CD4-positive, alpha-beta T cell treated with Interleukin-17A for 1 hour (primary cell): ENCODE data around the gene LPCAT2.

Experiments
- DNase-seq: peaks from one replicate; pipeline ENCODE4 v3.0.0-alpha.2; 2020

LPCAT2 gene

DNA sequence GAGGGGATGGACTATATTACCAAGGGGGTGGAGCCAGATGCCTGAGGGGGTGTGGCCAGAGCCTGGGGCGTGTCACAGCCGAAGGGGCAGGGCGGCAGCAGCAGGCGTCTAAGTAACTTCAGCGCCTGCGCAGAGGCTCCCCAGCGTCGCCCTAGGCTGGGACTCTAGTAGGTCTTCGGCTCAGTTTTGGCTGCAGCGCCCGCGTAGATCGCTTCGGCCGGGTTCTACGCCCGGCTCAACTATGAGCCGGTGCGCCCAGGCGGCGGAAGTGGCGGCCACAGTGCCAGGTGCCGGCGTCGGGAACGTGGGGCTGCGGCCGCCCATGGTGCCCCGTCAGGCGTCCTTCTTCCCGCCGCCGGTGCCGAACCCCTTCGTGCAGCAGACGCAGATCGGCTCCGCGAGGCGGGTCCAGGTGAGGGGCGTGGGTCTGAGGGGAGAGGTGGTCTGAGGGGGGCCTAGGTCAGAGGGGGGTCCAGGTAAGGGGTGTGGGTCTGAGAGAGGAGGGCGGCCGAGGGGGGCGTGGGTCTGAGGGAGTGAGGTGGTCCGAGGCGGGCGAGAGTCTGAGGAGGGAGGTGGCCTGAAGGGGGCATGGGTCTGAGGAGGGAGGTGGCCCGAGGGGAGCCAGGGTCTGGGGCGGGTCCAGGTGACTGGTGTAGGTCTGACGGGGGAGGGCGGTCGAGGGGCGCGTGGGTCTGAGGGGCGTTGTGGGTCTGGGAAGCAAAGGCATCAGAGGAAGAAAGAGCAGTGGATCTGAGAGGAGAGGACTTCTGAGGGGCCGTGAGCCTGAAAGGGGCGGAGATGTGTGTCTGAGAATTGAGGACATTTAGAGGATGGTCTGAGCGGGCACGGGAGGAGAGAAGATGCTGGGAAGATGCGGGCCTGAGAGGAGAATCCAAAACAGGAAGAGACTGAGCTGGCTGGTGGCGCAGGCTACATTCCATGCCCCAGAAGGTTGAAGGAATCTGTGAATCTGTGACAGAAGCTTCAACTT is at the start of gene LPCAT2:
LPCAT2 (plus strand) TSS at position 132 of the 991 bp plus-strand sequence; CDS start at position 242, 110 bp downstream.
- DNase-seq, result peak; percentile 33

DNA sequence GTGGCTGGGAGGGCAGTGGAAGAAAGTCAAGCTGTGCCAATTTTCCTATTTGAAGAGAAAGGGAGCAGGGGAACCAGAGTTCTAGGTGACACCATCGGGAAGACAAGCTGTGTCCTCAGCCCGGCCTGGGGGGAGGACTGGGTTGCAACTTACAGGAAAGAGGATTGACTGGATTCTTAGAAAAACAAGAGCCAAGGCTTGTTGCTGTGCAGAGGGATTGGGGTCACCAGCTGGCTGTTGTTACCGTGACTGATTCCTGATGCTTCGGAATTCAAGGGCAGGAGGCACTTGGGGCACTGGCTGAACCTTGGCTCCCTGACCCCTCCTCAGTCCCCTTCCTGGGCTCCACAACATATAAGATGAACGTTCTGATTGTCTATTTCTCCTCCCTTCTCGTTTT is 46.6 kb upstream of the LPCAT2 start:
- DNase-seq, result no peak

DNA sequence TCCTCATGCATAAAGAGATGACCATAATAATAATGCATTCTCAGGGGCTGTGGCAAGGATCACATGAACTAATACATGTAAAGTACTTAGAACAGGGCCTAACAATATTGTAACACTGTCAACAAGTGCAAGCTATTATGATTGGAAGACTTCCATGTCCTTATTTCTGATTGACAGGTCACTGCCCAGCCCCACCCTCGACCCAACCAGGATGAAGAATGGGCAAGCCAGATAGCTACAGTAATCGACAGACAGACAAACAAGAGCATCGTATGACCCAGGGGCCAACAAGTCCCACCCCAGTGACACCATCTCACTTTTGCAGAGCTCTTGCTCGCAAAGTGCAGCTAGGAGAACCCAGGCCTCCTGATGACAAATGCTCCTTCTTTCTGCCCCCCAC is 44.5 kb upstream of the LPCAT2 start:
- DNase-seq, result no peak

- peak; percentile 82 for DNase-seq
These were observed 43.6 kb upstream of the LPCAT2 start for GRCh38 chr16:55465077-55465896.

GRCh38 chr16:55466209-55466608 is 42.7 kb upstream of the LPCAT2 start:
- DNase-seq, result no peak

DNA sequence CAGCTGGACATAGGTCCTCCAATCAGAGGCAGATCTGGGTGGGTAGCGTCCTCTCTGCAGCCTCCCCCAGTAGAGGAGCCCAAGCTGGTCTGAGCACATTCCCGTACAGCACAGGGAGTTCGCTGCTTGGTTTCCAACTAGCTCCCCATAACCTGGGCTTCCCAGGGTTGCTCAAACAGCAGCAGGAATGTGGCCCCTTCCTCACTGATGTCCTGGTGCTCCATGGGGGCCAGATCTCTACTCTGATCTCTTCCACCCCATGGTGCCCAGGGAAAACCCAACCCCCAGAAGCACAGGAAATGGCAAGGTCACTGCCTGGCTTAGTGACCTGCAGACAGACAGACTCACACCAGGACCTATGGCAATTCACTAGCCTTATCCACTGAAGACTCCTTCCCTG is 41.0 kb upstream of the LPCAT2 start:
- DNase-seq, result no peak

GRCh38 chr16:55468352-55468990 is 40.4 kb upstream of the LPCAT2 start:
- no peak for DNase-seq

- DNase-seq, result no peak
These were observed 38.9 kb upstream of the LPCAT2 start for GRCh38 chr16:55469821-55470532.

DNA sequence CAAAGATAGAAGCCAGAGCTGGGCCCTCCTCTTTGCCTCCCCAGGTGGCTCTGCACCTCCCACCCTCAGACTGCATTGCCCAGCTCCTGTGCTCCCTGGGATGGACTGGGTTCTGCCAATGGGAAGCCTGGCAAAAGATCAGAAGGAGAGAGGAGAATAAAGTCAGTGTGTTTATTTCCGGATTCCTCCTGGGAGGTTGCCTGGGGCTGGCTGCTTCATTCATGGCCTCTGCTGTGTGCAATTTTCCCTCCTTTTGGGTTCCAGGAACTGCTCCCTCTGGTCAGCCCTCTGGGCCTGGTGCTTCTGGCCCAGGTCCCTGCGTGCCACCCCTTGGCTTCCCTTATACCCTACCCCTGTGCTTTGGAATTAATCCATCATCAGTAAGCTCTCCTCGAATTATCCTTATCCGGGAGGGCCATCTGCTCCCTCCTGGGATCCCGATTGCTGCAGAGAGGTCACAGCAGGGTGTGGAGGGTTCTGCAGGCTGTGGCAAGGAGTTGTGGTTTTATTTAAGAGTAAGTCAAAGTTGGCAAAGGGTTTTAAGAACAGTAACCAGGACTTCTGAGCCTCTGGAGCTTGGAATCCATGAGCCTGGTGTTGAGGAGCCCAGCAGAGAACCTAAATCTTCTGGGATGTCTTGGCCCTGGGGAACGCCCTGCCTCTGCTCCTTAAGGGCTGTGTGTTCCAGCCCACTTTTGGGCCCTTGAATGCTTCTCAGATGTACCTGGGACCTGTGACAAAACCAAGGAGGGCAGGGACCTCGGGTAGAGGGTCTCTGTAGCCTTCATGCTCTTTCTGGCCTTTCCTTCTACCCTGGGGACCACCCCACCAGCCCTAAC is 38.1 kb upstream of the LPCAT2 start:
- DNase-seq, result no peak

DNA sequence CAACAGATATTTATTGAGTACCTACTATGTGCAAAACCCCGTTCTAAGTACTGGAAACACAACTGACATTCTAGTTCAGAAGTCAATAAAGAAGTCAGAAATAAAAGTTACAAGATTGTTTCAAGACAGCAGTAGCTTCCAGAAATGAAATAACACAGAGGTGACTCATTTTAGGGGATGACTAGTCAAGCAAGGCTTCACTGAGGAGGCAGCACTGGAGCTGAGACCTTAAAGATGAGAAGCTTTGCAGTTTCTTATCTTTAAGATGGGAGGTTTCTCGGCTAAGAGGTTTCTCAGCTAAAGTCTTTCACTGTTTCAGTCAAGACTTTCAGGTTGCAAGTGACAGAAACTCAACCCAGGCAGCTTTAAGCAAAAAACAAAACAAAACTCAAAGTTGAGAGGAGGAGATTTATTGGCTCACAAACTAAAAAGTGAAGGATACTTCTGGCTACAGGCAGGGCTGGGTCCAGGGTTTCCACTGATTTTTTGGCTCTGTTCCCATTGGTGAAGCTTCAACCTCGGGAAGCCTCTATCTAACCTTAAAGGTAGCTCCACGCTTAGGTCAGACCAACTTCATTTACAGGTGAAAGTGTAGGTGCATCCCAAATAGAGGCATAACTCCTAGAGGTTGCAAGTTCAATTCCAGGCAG is 37.3 kb upstream of the LPCAT2 start:
- DNase-seq, result no peak

GRCh38 chr16:55473587-55473986 is 35.3 kb upstream of the LPCAT2 start:
- no peak for DNase-seq

- no peak for DNase-seq
These were observed 34.1 kb upstream of the LPCAT2 start for GRCh38 chr16:55474821-55475220.

GRCh38 chr16:55475919-55476318 is 33.0 kb upstream of the LPCAT2 start:
- DNase-seq, result no peak

GRCh38 chr16:55476625-55477533 is 32.0 kb upstream of the LPCAT2 start:
- no peak for DNase-seq

GRCh38 chr16:55477736-55478135 is 31.1 kb upstream of the LPCAT2 start:
- DNase-seq, result no peak

DNA sequence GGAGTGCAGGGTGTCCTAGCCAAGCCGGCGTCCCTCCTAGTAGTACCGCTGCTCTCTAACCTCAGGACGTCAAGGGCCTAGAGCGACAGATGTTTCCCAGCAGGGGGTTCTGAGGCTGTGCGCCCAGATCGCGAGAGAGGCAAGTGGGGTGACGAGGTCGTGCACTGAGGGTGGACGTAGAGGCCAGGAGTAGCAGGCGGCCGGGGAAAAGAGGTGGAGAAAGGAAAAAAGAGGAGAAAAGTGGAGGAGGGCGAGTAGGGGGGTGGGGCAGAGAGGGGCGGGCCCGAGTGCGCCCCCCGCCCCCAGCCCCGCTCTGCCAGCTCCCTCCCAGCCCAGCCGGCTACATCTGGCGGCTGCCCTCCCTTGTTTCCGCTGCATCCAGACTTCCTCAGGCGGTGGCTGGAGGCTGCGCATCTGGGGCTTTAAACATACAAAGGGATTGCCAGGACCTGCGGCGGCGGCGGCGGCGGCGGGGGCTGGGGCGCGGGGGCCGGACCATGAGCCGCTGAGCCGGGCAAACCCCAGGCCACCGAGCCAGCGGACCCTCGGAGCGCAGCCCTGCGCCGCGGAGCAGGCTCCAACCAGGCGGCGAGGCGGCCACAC is 29.9 kb upstream of the LPCAT2 start, which contains the start of gene MMP2:
MMP2 (plus strand) TSS at position 372 of the 603 bp plus-strand sequence. CDS start 282 bp downstream, outside the sequence.
- no peak for DNase-seq

- no peak for DNase-seq
These were observed 29.3 kb upstream of the LPCAT2 start for GRCh38 chr16:55479430-55480140.

DNA sequence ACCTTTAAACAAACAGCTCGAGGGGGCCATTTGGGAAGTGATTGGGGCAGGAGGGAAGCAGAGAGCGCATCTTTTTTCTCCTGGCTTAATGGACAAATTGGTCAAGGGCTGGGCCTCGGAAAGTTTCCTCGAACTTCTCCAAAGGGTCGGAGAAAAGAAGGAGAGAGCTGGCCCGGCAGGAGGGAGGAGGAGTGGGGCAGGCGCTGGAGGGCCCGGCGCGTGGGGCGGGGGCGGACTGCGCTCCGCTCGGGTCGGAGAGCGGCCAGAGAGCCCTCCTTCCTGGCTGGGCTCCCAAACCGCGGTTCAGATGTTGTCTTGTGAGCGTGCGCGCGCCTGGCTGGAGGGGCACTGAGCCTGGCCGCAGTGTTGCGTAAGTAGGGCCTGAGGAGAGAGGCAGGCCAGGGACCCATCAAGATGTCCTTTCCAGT is 28.6 kb upstream of the LPCAT2 start:
- no peak for DNase-seq

- no peak for DNase-seq
These were observed 27.8 kb upstream of the LPCAT2 start for GRCh38 chr16:55481023-55481422.
